HG02759 (cell line): ENCODE results near the gene CDHR2.
A peak's percentile ranks its signal among the peaks of the same experiment; 100 is the strongest.
"Not testable (repeated sequence)": the region's sequence is repeated elsewhere in the genome, so short reads cannot be mapped to it uniquely, and the experiment has no call there.

Experiments used
- ATAC-seq: cut with Tn5 transposase; IDR thresholded peaks from one replicate; pipeline ENCODE4 v1.9.1; 2021; ENCODE audit warnings: mild to moderate bottlenecking, moderate library complexity; ENCODE audit not compliant: unreplicated experiment

CDHR2 gene

GRCh38 chr5:176568657-176569056, 19.5 kb downstream of the CDHR2 start:
- ATAC-seq = no peak

- ATAC-seq = no peak
Observed at GRCh38 chr5:176570044-176570443, 20.9 kb downstream of the CDHR2 start.

DNA sequence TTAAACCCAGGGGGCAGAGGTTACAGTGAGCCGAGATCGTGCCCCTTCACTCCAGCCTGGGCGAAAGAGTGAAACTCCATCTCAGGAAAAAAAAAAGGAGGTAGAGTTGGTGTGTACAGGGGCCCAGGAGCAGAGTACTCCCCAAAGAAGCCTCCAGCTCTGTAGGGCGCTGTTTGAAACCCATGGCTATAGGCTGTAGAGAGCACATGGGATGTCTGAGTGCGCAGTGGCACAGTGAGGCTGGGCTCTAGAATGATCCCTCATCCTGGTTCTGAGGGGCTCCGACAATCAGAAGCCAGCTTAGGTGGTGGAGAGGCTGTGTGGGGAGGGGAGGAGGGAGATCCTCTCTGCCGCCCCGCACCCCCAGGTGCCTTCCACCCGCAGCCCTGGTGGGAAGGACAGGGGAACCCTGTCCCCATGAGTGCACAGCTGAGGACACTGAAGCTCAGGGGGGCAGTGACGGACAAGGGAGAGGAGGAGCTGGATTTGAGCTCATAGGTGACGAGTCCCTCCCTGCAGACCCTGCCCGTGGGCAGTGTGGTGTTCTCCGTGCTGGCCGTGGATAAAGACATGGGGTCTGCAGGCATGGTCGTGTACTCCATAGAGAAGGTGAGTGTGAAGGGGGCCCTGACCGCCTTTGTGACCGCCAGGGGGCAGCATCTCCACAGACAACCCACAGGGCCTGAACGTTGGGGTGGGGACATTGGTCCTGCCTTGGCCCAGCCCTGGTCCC, 24.6 kb downstream of the CDHR2 start:
- peak; percentile 73 for ATAC-seq

GRCh38 chr5:176574297-176574591, 25.1 kb downstream of the CDHR2 start:
- ATAC-seq = no peak

GRCh38 chr5:176575066-176575465, 25.9 kb downstream of the CDHR2 start:
- no peak for ATAC-seq

- no peak for ATAC-seq
Observed at GRCh38 chr5:176575488-176576422, 26.6 kb downstream of the CDHR2 start.

DNA sequence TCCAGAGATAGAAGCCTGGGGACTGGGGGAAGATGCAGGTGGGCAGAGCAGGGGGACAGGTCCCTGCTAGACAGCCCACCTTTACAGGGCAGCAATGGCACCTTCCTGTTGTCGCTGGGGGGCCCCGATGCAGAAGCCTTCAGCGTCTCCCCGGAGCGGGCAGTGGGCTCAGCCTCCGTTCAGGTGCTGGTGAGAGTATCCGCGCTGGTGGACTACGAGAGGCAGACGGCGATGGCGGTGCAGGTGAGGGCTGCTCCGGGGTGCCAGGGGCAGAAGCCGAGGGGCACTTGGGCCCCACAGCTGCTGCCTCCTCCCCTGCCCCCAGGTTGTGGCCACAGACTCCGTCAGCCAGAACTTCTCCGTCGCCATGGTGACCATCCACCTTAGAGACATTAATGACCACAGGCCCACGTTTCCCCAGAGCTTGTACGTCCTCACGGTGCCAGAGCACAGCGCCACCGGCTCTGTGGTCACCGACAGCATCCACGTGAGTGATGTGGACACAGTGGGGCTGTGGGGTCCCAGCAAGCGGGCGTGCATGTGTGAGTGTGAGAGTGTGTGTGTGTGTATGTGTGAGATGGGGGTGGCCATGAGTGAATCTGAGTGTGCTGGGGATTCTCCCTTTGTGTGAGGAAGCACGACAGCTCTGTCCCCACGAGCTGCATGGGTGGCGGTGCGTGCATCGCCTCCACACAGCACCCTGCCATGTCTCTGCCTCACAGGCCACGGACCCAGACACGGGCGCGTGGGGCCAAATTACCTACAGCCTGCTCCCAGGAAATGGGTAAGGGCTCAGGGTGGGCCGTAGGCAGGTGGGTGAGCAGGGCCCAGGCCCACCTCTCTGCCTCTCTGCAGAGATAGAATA, 28.4 kb downstream of the CDHR2 start:
- no peak for ATAC-seq

GRCh38 chr5:176578391-176578808, 29.3 kb downstream of the CDHR2 start:
- ATAC-seq = no peak

DNA sequence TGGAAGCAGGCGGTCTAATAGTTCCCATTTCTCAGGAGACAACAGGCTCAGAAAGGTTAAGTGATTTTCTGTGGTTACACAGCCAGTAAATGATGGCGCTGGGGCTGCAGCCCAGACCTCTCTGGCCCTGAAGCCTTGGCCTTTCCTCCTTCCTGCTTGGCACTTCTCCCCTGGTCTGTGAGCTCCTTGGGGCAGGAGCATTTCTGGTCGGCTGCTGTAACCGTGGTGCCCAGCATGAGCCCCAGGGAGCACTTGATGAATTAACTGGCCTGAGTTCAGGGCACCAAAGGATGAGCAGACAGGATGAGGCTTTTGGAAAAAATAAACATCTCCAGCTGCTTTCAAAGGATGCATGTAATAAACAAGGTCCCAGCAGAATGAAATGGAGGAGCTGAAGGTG, 30.2 kb downstream of the CDHR2 start:
- ATAC-seq = no peak

- ATAC-seq = no peak
Observed at GRCh38 chr5:176581361-176581760, 32.2 kb downstream of the CDHR2 start.

- no peak for ATAC-seq
Observed at GRCh38 chr5:176583076-176583475, 33.9 kb downstream of the CDHR2 start.

GRCh38 chr5:176587398-176587797, 38.3 kb downstream of the CDHR2 start:
- no peak for ATAC-seq

- ATAC-seq = no peak
Observed at GRCh38 chr5:176588297-176588696, 39.2 kb downstream of the CDHR2 start.

GRCh38 chr5:176589039-176589769, 40.1 kb downstream of the CDHR2 start:
- no peak for ATAC-seq

GRCh38 chr5:176590035-176590717, 41.0 kb downstream of the CDHR2 start:
- ATAC-seq = no peak

GRCh38 chr5:176591667-176592066, 42.5 kb downstream of the CDHR2 start:
- not testable (repeated sequence) for ATAC-seq

- ATAC-seq = no peak
Observed at GRCh38 chr5:176592573-176592972, 43.4 kb downstream of the CDHR2 start.

- no peak for ATAC-seq
Observed at GRCh38 chr5:176593273-176593869, 44.2 kb downstream of the CDHR2 start.

DNA sequence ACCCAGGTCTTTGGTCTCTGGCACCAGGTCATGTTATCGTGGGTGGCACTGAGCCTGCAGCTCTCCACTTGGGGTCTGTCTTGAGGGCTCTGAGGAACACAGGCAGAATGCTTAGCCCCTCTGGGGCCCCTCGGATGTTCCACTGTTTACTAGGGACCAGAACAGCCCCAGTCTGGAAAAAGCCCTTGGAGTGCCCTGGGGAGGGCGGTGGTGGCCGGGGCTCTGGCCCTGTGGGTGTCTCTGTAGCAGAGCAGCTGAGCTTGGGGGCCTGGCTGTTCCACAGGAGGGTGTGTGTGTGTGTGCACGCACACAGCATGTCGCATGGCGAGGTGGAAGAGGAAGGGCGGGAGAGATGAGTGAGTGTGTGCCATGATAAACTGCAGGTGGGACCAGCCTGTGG, 45.4 kb downstream of the CDHR2 start:
- ATAC-seq = no peak
